ENCODE data around the gene APOC1. TPM values are rescaled to one million over a fixed set of nuclear protein-coding genes. Genes with fewer than 3 reads are reported as not detected.
"Not testable (repeated sequence)": the region's sequence is repeated elsewhere in the genome, so short reads cannot be mapped to it uniquely, and the experiment has no call there.

Gene APOC1
- total and polyA plus RNA-seq, 5 donors = 3.1 to 15.4 (median 7.0) TPM

DNA sequence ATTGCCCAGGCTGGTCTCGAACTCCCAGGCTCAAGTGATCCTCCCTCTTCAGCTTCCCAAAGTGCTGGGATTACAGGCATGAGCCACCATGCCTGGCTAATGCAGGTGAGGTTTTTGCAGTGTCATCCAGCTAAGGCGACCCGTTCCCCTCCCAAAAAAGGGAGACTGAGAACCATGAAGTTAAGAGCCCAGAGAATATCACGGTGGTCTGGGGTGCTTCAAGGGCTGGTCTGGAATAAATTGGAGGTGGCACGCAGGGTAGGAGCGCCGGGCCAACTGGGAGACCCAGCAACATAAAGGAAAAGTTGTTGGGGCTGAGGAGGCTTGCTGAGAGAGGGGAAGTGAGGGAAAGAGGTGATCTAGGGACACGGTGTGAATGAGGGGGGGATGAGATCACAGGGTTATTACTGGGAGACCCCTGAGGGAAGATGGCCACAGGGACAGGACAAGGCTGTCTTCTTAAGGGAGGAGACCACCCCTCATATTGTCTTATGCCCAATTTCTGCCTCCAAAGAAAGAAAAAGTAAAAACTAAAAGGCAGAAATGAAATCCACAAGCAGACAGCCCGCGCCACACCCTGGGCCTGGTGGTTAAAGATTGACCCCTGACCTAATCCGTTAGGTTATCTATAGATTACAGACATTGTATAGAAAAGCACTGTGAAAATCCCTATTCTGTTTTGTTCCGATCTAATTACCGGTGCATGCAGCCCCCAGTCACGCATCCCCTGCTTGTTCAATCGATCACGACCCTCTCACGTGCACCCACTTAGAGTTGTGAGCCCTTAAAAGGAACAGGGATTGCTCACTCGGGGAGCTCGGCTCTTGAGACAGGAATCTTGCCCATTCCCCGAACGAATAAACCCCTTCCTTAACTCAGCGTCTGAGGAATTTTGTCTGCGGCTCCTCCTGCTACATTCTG is 636 bp upstream of the APOC1 start:
- H3K27me3 ChIP-seq (ENCODE audit: control insufficient read depth, insufficient read depth); H3K4me3 ChIP-seq (ENCODE audit: low read length); H3K27ac ChIP-seq (ENCODE audit: low read length); H3K9me3 ChIP-seq (ENCODE audit: control insufficient read depth, low read length); H3K4me1 ChIP-seq (ENCODE audit: control insufficient read depth, insufficient read depth, low read length); ATAC-seq: not testable (repeated sequence)
- intact Hi-C loops (cut with DNase I) = loop anchor here in 1 of 4 donors (5.0 kb wide), 1 partner anchor 34 kb away; the partner anchor contains the start of gene APOC2
- peak in 1 of 3 donors; percentile 5 for DNase-seq
- WGBS = 59% methylated on average over 23 of the region's 23 CpGs

DNA sequence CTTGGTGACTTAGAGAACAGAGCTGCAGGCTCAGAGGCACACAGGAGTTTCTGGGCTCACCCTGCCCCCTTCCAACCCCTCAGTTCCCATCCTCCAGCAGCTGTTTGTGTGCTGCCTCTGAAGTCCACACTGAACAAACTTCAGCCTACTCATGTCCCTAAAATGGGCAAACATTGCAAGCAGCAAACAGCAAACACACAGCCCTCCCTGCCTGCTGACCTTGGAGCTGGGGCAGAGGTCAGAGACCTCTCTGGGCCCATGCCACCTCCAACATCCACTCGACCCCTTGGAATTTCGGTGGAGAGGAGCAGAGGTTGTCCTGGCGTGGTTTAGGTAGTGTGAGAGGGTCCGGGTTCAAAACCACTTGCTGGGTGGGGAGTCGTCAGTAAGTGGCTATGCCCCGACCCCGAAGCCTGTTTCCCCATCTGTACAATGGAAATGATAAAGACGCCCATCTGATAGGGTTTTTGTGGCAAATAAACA is 9.9 kb downstream of the APOC1 start:
- H3K4me1 ChIP-seq (ENCODE audit: control insufficient read depth, insufficient read depth, low read length) = no peaks in the 10 kb centered on the region
- no peak overlapping the region for H3K27ac ChIP-seq (ENCODE audit: low read length)
- WGBS = 71% methylated on average over 8 of the region's 8 CpGs
- H3K4me3 ChIP-seq (ENCODE audit: low read length) = no peak overlapping the region
- DNase-seq = peak in 1 of 3 donors; percentile 41
- H3K27me3 ChIP-seq (ENCODE audit: control insufficient read depth, insufficient read depth) = no peaks in the 10 kb centered on the region
- intact Hi-C loops (cut with DNase I) = no loop called here
- H3K9me3 ChIP-seq (ENCODE audit: control insufficient read depth, low read length) = no peaks in the 10 kb centered on the region
- no peak for ATAC-seq

DNA sequence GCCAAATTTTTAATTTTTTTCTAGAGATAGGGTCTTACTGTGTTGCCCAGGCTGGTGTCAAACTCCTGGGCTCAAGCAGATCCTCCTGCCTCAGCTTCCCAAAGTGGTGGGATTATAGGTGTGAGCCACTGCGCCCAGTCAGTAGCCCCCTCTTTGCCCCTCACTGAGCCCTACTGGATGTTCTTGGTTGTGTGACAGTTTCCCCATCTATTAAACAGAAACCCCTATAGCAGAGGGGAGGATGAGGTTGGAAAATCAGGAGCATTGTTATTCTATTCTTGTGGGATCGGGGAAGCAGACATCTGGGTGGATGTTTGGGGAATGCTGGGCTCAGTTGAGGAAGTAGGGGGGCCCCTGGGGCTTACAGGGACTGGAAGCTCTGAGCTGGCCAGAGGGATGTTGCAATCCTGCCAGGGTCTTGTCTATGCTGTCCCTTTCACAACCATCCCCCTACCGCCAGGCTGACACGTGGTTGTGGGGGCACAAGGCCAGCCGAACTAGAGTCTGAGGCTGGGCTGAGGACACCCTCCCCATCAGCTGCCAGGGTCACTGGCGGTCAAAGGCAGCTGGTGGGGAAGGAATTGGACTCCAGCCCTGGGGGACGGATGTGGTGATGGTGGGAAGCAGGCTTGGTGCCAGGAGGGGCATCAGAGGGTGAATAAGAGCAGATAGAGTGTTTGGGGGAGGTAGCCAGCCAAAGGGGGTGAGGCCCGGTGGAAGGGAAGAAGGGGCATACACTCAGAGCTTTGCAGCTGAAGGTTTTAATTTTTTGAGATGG is 10.9 kb downstream of the APOC1 start:
- intact Hi-C loops (cut with DNase I) = no loop called here
- no peaks in the 10 kb centered on the region for H3K27me3 ChIP-seq (ENCODE audit: control insufficient read depth, insufficient read depth)
- no peaks in the 10 kb centered on the region for H3K4me1 ChIP-seq (ENCODE audit: control insufficient read depth, insufficient read depth, low read length)
- H3K9me3 ChIP-seq (ENCODE audit: control insufficient read depth, low read length) = no peaks in the 10 kb centered on the region
- ATAC-seq (peak; percentile 83), DNase-seq (peak; percentile 87 to 96 (median 92))
- no peak overlapping the region for H3K4me3 ChIP-seq (ENCODE audit: low read length)
- peak overlapping the region; percentile 49 for H3K27ac ChIP-seq (ENCODE audit: low read length)
- WGBS = 25% methylated on average over 8 of the region's 8 CpGs

DNA sequence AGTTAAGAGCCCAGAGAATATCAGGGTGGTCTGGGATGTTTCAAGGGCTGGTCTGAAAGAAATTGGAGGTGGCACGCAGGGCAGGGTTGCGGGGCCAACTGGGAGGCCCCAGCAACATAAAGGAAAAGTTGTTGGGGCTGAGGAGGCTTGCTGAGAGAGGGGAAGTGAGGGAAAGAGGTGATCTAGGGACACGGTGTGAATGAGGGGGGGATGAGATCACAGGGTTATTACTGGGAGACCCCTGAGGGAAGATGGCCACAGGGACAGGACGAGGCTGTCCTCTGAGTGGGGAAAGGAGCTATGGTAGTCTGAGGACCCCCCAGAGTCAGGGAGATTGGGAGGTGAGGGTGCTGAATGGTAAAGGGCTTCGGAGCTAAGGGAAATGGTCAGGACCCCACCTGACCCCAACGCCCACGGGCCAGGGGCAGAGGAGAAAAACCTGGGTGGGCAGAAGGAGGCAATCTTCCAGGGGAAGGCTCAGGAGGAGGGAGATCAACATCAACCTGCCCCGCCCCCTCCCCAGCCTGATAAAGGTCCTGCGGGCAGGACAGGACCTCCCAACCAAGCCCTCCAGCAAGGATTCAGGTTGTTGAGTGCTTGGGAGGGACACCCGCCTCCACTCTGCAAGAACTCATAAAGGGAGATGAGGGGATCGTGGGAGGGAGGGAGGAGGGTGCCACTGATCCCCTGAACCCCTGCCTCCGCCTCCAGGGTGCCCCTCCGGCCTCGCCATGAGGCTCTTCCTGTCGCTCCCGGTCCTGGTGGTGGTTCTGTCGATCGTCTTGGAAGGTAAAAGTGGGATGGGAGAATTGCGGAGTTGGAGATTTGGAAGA is 12.1 kb downstream of the APOC1 start:
- H3K27me3 ChIP-seq (ENCODE audit: control insufficient read depth, insufficient read depth); H3K4me1 ChIP-seq (ENCODE audit: control insufficient read depth, insufficient read depth, low read length); intact Hi-C loops (cut with DNase I); H3K9me3 ChIP-seq (ENCODE audit: control insufficient read depth, low read length); H3K4me3 ChIP-seq (ENCODE audit: low read length); H3K27ac ChIP-seq (ENCODE audit: low read length): not testable (repeated sequence)
- WGBS = 36% methylated on average over 19 of the region's 19 CpGs
- ATAC-seq = peak in 1 of 2 donors; percentile 14
- peak in 1 of 3 donors; percentile 18 for DNase-seq

DNA sequence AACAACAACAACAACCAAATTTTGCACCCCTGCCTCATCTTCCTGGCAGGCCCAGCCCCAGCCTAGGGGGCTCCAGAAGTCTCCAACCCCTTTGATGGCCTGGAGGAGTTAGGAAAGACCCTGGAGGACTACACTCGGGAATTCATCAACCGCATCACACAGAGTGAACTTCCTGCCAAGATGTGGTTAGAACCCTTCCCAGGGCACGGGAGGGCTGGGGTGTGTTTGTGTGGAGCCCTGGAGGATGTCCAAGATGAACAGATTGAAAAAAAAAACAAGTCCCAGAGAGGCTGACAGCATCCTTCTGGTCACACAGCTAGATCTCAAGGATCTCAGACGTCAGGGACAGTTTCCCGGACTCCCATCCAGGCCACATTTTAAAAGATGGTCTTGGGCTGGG is 13.3 kb downstream of the APOC1 start:
- 36% methylated on average over 5 of the region's 5 CpGs for WGBS
- DNase-seq = peak in 1 of 3 donors; percentile 34
- H3K27ac ChIP-seq (ENCODE audit: low read length) = no peak overlapping the region

DNA sequence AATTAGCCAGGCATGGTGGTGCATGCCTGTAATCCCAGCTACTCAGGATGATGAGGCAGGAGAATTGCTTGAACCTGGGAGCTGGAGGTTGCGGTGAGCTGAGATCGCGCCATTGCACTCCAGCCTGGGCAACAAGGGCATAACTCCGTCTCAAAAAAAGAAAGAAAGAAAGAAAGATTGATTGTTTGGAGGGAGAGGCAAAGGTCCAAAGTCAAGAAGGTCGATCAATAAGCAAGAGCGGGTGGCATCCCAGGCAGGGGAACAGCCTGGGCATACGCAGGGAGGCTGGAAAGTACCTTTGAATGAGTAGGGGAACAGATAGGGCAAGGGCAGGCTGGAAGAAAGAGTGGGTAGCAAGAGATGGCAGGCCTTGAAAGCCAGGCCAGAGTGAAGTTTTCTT is 15.7 kb downstream of the APOC1 start:
- intact Hi-C loops (cut with DNase I) = no loop called here
- no peak overlapping the region for H3K27ac ChIP-seq (ENCODE audit: low read length)
- DNase-seq (no peak), ATAC-seq (no peak)
- H3K9me3 ChIP-seq (ENCODE audit: control insufficient read depth, low read length) = no peaks in the 10 kb centered on the region
- H3K4me1 ChIP-seq (ENCODE audit: control insufficient read depth, insufficient read depth, low read length) = no peaks in the 10 kb centered on the region
- WGBS = 91% methylated on average over 7 of the region's 7 CpGs
- H3K27me3 ChIP-seq (ENCODE audit: control insufficient read depth, insufficient read depth) = no peaks in the 10 kb centered on the region
- no peak overlapping the region for H3K4me3 ChIP-seq (ENCODE audit: low read length)

More for the DNA sequence above, 13.3 kb downstream of the APOC1 start:
- H3K9me3 ChIP-seq (ENCODE audit: control insufficient read depth, low read length) = no peaks in the 10 kb centered on the region
- ATAC-seq = no peak
- intact Hi-C loops (cut with DNase I) = no loop called here
- H3K4me1 ChIP-seq (ENCODE audit: control insufficient read depth, insufficient read depth, low read length) = no peaks in the 10 kb centered on the region
- H3K27me3 ChIP-seq (ENCODE audit: control insufficient read depth, insufficient read depth) = no peaks in the 10 kb centered on the region
- H3K4me3 ChIP-seq (ENCODE audit: low read length) = no peak overlapping the region

DNA sequence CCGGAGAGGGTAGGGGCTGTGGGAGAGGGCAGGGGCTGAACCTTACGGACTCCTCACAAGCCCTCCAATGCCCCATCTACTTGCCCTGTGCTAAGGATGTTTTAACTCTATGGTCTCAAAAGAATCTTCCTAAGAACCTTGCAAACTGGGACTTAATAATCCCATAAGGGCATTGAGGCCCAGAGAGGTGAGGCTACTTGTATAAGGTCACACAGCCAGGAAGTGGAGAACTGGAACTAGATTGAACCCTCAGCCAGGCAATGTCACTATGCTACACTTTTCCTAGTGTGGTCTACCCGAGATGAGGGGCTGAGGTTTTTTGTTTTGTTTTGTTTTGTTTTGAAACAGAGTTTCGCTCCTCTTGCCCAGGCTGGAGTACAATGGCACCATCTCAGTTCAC is 17.1 kb downstream of the APOC1 start:
- WGBS = 87% methylated on average over 4 of the region's 4 CpGs

DNA sequence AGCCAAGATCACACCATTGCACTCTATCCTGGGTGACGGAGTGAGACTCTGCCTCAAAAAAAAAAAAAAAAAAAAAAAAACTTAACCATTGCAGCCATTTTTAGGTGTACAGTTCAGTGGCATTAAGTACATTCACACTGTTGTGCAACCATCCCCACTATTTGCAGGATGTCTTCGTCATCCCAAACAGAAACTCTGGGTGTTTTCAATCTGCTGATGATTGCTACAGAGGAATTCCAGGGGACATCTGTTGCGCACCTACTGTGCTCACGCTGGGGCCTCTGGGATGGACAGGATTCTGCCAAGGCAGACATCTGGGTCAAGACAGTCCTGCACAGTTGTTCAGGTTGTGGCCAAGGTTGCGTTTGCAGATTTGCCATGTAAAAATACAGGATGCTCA is 25.3 kb downstream of the APOC1 start:
- H3K9me3 ChIP-seq (ENCODE audit: control insufficient read depth, low read length) = no peaks in the 10 kb centered on the region
- 85% methylated on average over 5 of the region's 5 CpGs for WGBS
- intact Hi-C loops (cut with DNase I) = loop anchor here in 1 of 4 donors (5.0 kb wide), 1 partner anchor 32 kb away; the partner anchor contains the start of gene APOE
- no peak overlapping the region for H3K4me3 ChIP-seq (ENCODE audit: low read length)
- ATAC-seq (no peak), DNase-seq (no peak)
- H3K4me1 ChIP-seq (ENCODE audit: control insufficient read depth, insufficient read depth, low read length) = peaks cover 1% of the 10 kb centered on the region
- no peak overlapping the region for H3K27ac ChIP-seq (ENCODE audit: low read length)
- H3K27me3 ChIP-seq (ENCODE audit: control insufficient read depth, insufficient read depth) = no peaks in the 10 kb centered on the region

More for the DNA sequence above, 17.1 kb downstream of the APOC1 start:
- DNase-seq = no peak
- no peak overlapping the region for H3K27ac ChIP-seq (ENCODE audit: low read length)
- intact Hi-C loops (cut with DNase I) = no loop called here
- no peaks in the 10 kb centered on the region for H3K27me3 ChIP-seq (ENCODE audit: control insufficient read depth, insufficient read depth)
- ATAC-seq = no peak
- no peaks in the 10 kb centered on the region for H3K9me3 ChIP-seq (ENCODE audit: control insufficient read depth, low read length)
- H3K4me3 ChIP-seq (ENCODE audit: low read length) = no peak overlapping the region
- H3K4me1 ChIP-seq (ENCODE audit: control insufficient read depth, insufficient read depth, low read length) = no peaks in the 10 kb centered on the region

DNA sequence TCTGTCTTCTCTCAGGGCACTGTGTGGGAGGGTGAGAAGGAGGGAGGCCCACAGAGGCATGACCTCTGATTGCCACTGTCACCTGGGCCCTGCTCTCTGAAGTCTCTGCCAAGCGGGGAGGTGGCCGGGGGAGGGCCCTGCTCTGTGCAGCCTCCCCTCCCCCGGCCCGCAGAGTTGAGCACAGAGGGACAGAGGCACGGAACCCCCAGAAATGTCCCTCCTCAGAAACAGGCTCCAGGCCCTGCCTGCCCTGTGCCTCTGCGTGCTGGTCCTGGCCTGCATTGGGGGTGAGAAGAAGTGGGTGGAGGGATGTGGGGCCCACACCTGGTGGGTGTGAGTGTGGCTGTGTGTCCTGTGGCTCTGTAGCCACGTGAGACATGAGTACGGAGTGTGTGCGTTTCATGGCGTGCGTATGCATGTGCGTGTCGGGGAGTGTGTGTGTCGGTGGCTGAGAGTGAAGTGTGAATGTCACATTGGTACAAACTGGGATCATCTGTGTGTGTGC is 27.7 kb downstream of the APOC1 start, which contains the start of gene APOC4:
TSS of gene APOC4 (plus strand) at position 171 of the 505 bp plus-strand sequence. CDS start at position 212, 41 bp downstream.
- Histone ChIP-seq H3K4me3 (ENCODE audit: low read length) (no peak within 1 kb of the TSS), H3K27ac (ENCODE audit: low read length) (no peak within 1 kb of the TSS), H3K4me1 (ENCODE audit: control insufficient read depth, insufficient read depth, low read length) (peaks cover 1% of the 10 kb centered on the region), H3K9me3 (ENCODE audit: control insufficient read depth, low read length) (no peaks in the 10 kb centered on the region), H3K27me3 (ENCODE audit: control insufficient read depth, insufficient read depth) (no peaks in the 10 kb centered on the region)
- ATAC-seq (no peak), DNase-seq (no peak)
- 88% methylated on average over 14 of the region's 14 CpGs for WGBS
- intact Hi-C loops (cut with DNase I) = loop anchor here in 1 of 4 donors (5.0 kb wide), 1 partner anchor 35 kb away; the partner anchor contains the start of gene APOE

DNA sequence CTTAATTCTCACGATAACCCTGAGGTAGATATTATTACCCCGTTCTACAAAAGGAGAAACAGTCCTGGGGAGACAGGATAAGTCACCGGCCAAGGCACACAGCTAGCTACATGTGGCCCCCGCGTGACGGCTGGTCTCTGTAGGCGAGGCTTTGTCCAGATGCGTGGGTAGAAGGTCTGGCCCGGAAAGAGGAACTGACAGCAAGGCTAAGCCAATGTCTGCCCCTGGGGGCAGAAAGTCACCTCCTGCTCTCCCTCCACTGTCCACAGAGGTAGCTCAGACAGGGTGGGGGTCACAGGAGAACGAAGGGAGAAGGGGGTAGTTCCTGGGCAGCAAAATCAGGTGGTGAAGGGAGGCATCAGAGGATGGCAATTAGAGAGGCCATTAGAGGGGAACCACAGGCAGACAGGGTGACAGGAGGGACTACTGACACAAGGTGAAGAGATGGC is 29.4 kb downstream of the APOC1 start:
- intact Hi-C loops (cut with DNase I) = loop anchor here in 1 of 4 donors (5.0 kb wide), 1 partner anchor 37 kb away; the partner anchor contains the start of gene APOE
- no peak overlapping the region for H3K4me3 ChIP-seq (ENCODE audit: low read length)
- no peaks in the 10 kb centered on the region for H3K9me3 ChIP-seq (ENCODE audit: control insufficient read depth, low read length)
- 38% methylated on average over 10 of the region's 10 CpGs for WGBS
- no peaks in the 10 kb centered on the region for H3K27me3 ChIP-seq (ENCODE audit: control insufficient read depth, insufficient read depth)
- peaks cover 1% of the 10 kb centered on the region for H3K4me1 ChIP-seq (ENCODE audit: control insufficient read depth, insufficient read depth, low read length)
- ATAC-seq = peak; percentile 36 to 40
- no peak overlapping the region for H3K27ac ChIP-seq (ENCODE audit: low read length)
- DNase-seq = peak in 2 of 3 donors; percentile 72 to 76

Measured in right cardiac atrium (tissue), 5 donors.